ENCODE data around the gene TMEM30A. TPM values are rescaled to one million over a fixed set of nuclear protein-coding genes. Genes with fewer than 3 reads are reported as not detected.

Gene TMEM30A
- total RNA-seq, 1 experiment from 2014 or later = 65.2 TPM

- Histone ChIP-seq H4K8ac (replicated peaks; ENCODE audit: insufficient read length, low read depth, low read length) (no peak overlapping the region), H3K23ac (ENCODE audit: insufficient read length, low read depth, low read length) (no peak overlapping the region), H2BK5ac (ENCODE audit: insufficient read length, low read length) (no peak overlapping the region), H3K4me1 (ENCODE audit: insufficient read depth, low read length) (no peaks in the 10 kb centered on the region), H3K79me1 (ENCODE audit: insufficient read depth, low read depth, low read length, poor library complexity, severe bottlenecking) (no peaks in the 10 kb centered on the region), H2BK15ac (ENCODE audit: low read depth, low read length) (no peak overlapping the region), H3K79me2 (ENCODE audit: insufficient read depth, low read length) (no peaks in the 10 kb centered on the region), H2AK5ac (ENCODE audit: insufficient read length, low read length) (no peak overlapping the region), H3K4me2 (ENCODE audit: insufficient read depth, insufficient read length, low read length) (no peak overlapping the region), H2AFZ (ENCODE audit: low read length) (no peak overlapping the region), H3K18ac (ENCODE audit: insufficient read length, low read depth, low read length) (no peak overlapping the region), H3K23me2 (ENCODE audit: insufficient read length, low read depth, low read length, poor library complexity, severe bottlenecking) (no peaks in the 10 kb centered on the region), H3K4ac (ENCODE audit: low read depth, low read length) (no peak overlapping the region), H4K5ac (ENCODE audit: insufficient read length, low read depth, low read length) (no peak overlapping the region), H3K9me3 (ENCODE audit: control insufficient read depth, low read depth, low read length) (no peaks in the 10 kb centered on the region), H3K9ac (ENCODE audit: extremely low read depth, insufficient read length, low read length) (no peak overlapping the region), H3K56ac (ENCODE audit: insufficient read length, low read depth, low read length) (no peak overlapping the region), H4K91ac (ENCODE audit: insufficient read length, low read depth, low read length) (no peak overlapping the region), H3T11ph (ENCODE audit: low read length) (no peak overlapping the region), H2BK120ac (ENCODE audit: low read depth, low read length, poor library complexity, severe bottlenecking) (no peak overlapping the region), H2BK12ac (ENCODE audit: insufficient read length, low read depth, low read length) (no peak overlapping the region), H3K14ac (ENCODE audit: insufficient read depth, low read length) (no peak overlapping the region), H4K20me1 (ENCODE audit: control insufficient read depth, insufficient read depth, insufficient read length) (no peaks in the 10 kb centered on the region), H3K27me3 (ENCODE audit: insufficient read depth, low read length) (no peaks in the 10 kb centered on the region), H3K27ac (ENCODE audit: insufficient read length, low read depth, low read length) (no peak overlapping the region), H2BK20ac (ENCODE audit: low read depth, low read length, poor library complexity, severe bottlenecking) (no peak overlapping the region)
- no peak for TF ChIP-seq CTCF (conservative IDR thresholded peaks at IDR 0.05)
- WGBS (ENCODE audit: extremely low coverage, insufficient read length, low lambda C conversion rate) = no CpG with 5 or more reads among the region's 1 CpG
- Mint-ChIP-seq H3K9me3 (no peaks in the 10 kb centered on the region), H3K4me3 (no peak overlapping the region), H3K36me3 (ENCODE audit: insufficient read depth in 1 of 3, low read depth in 3 of 3) (peaks cover 2 to 34% (median 24%) of the 10 kb centered on the region in 3 experiments; a peak in 5 of 7 replicates), H3K27me3 (ENCODE audit: low read depth) (no peaks in the 10 kb centered on the region), H3K4me1 (no peaks in the 10 kb centered on the region), H3K27ac (no peak overlapping the region)
- no peak for DNase-seq
Measured at GRCh38 chr6:75257343-75258087, 27.1 kb downstream of the TMEM30A start.
